ENCODE measurements around the gene PTGS2.
"Not testable (repeated sequence)": the region's sequence is repeated elsewhere in the genome, so short reads cannot be mapped to it uniquely, and the experiment has no call there.

The PTGS2 gene

GRCh38 chr1:186669784-186670183 lies 10.4 kb downstream of the PTGS2 start:
- DNase-seq: not testable (repeated sequence)

DNA sequence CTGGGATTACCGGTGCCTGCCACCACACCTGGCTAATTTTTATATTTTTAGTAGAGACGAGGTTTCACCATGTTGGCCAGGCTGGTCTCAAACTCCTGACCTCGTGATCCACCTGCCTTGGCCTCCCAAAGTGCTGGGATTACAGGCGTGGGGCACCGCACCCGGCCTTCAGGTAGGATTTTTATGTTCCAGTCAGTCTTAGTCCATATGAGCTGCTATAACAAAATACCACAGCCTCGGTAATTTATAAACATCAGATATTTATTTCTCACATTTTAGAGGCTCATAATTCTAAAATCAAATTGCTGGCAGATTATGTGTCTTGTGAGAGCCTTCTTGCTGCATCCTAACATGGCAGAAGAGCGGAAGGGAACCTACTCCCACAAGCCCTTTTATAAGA lies 16.0 kb downstream of the PTGS2 start:
- DNase-seq: not testable (repeated sequence)

DNA sequence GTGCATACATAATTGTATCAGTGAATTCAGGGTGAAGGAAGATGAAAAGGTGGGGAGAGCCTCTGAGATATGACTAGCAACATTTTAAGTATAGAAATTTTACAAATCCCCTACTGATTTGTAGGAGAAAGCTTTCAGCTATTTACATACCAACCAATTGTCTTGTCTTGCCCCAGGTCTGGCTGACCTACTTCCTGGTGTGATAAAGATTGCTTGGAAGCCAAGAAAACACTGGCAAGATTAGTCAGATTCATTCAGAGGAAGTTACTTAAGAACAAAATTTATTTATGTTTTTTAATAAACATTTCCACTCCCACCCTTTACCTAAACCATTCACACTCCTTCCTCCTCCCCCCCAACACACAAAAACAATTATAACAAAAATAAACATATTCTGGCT lies 17.5 kb downstream of the PTGS2 start:
- no peak for DNase-seq

DNA sequence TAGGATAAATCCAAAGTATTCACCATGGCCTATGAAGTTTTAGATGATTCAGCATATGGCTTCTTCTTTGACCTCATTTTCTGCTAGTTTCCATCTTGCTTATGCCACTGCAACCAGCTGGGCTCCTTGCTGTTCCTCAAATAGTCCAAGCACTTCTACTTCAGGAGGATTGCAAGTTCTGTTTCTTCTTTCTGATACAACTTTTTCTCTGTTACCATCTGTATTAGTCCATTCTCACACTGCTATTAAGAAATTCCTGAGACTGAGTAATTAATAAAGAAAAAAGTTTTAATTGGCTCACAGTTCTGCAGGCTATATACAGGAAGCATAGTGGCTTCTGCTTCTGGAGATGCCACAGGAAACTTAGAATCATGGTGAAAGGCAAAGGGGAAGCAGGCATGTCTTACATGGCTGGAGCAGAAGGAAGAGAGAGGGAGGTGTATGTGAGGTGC lies 20.3 kb downstream of the PTGS2 start:
- DNase-seq: no peak

DNA sequence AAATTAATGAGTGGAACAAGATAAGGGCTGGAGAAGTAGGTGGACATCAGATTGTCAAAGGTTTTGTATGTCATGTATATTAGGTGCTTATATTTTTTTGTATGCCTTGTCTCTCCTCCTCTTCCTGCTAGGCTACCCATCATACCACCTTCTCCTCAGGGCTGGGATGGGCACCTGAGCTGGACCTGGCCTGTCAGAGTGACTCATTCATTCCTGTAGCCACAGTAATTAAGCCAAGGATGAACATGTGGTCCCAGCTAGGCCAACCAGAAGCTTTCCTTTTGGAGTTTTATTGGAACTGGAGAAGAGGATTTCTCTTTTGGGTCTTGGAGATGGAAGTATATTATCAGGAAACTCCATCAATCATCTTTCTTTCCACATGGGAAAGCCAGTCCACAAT lies 21.2 kb downstream of the PTGS2 start:
- DNase-seq: no peak

- DNase-seq: no peak
Observed at GRCh38 chr1:186657481-186657880, 22.7 kb downstream of the PTGS2 start.

DNA sequence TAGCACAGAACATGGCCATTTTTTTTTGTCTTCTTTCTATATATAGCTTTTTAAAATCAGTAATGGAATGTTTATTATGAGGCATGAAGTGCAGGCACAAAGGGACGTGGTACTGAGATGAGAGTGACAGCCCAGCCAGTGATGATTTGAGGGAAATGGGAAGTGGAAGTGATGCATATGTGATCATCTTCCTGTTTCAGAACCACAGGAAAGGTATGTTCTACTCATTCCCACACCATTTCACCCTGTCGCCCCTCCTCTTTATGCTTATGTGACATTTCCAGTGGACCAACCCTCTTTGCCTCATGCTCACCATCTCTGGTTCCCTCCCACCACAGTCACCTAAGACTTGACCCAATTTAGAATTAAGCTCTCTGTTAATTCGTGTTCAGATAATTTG lies 24.3 kb downstream of the PTGS2 start:
- DNase-seq: no peak

DNA sequence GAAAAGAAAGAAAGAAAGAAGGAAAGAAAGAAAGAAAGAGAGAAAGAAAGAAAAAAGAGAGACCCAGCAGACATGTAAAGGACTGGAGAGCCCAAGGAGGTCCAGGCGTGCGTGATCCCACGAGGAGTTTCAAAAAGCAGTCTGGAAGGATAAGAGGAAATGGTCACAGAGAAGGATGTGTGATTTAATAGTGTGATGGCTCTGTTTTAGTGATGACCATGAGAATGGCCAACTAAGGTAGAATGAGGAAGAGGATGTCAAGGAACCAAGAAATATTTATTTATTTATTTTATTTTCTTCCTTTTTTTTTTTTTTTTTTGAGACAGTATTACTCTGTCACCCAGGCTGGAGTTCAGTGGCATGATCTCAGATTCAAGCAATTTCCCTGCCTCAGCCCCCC lies 25.5 kb downstream of the PTGS2 start:
- DNase-seq: no peak

GRCh38 chr1:186653312-186653711 lies 26.9 kb downstream of the PTGS2 start:
- DNase-seq: no peak

DNA sequence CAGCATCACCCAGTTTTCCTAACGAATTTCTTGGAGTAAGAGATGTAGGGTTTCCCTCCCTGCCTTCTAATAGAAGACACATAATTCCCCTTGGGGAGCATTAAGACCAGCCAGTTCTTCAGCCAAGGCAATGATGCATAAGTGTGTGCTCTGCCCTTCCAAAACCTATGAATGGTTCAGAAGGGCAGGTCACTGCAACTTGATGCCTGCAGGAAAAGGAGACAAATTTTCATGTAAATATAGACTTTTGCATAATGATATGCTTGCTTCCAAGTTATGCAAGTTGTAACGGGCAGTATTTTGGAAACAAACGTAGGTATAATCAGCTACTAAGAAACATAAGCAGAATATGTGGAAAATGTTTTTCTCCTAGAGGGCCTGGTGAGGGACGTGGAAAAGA lies 31.6 kb downstream of the PTGS2 start:
- DNase-seq: no peak

DNA sequence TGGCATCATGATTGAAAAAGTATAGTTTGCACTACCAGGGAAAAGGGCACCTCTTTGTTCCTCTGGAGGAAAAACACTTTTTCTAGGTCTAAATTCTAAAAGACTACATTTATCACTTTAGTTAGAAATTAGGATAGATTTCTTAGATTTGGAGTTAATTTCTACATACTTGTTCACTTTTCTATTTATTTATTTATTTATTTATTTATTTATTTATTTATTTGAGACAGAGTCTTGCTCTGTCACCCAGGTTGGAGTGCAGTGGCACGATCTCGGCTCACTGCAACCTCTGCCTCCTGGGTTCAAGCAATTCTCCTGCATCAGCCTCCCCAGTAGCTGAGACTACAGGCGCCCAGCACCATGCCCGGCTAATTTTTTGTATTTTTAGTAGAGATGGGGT lies 32.2 kb downstream of the PTGS2 start:
- DNase-seq: not testable (repeated sequence)

- DNase-seq: no peak
Observed at GRCh38 chr1:186643614-186644013, 36.6 kb downstream of the PTGS2 start.

DNA sequence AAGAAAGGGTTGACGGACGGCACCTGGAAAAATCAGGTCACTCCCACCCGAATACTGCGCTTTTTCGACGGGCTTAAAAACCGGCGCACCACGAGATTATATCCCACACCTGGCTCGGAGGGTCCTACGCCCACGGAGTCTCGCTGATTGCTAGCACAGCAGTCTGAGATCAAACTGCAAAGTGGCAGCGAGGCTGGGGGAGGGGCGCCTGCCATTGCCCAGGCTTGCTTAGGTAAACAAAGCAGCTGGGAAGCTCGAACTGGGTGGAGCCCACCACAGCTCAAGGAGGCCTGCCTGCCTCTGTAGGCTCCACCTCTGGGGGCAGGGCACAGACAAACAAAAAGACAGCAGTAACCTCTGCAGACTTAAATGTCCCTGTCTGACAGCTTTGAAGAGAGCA lies 42.7 kb downstream of the PTGS2 start:
- not testable (repeated sequence) for DNase-seq

GRCh38 chr1:186636786-186637185 lies 43.4 kb downstream of the PTGS2 start:
- DNase-seq: no peak

DNA sequence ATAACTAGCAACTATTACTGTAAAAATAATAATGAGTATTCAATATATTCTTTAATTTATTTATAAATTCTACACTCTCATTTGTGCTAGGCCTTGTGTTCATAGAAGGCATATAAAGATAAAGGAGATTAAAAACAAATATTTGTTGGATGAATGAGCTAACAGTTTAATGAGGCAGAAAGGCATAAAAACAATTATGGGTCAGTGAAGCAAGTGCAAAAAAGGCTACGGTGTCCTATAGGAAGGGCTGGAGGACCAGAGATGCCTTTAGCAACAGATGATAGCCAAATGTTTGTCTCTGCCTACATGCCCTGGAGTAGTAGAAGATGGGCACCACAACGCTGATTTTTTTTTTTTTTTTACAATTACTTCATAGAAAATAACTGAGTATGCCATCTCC lies 45.7 kb downstream of the PTGS2 start:
- no peak for DNase-seq

GRCh38 chr1:186633116-186633515 lies 47.1 kb downstream of the PTGS2 start:
- no peak for DNase-seq

DNA sequence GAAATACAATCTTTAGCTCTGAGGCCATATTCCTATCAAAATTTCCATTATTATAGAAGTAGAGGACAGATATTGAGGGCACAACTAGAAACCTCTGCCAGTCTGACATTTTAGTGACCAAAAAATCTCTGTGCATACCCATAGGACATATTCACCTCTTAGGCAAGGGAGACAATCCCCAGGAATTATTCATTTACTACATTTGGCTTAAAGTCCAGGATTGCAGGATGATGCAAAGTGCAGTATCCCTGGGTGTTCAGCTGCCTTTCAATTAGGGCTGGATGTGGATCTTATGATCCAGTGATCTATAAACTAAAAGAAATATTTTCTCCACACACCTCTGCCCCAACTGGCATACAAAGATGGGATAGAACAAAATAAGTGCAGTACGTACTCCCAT lies 50.9 kb downstream of the PTGS2 start:
- DNase-seq: no peak

- no peak for DNase-seq
Observed at GRCh38 chr1:186628910-186629309, 51.3 kb downstream of the PTGS2 start.

GRCh38 chr1:186627019-186627418 lies 53.2 kb downstream of the PTGS2 start:
- no peak for DNase-seq

GRCh38 chr1:186626356-186626932 lies 53.8 kb downstream of the PTGS2 start:
- DNase-seq: no peak

- DNase-seq: no peak
Observed at GRCh38 chr1:186623551-186623950, 56.7 kb downstream of the PTGS2 start.

Data from midbrain (tissue), 1 donor.